GM10248 (cell line): ENCODE results near the gene PLEKHG7.
"Not testable (repeated sequence)": the region's sequence is repeated elsewhere in the genome, so short reads cannot be mapped to it uniquely, and the experiment has no call there.

ENCODE experiments used
- CTCF ChIA-PET: fragments of 300-600 bp; sonication (Branson Sonifier 250); formaldehyde crosslinking; extraction: SDS; loops from one replicate; lab custom pipeline; 2021; ENCODE audit warnings: antibody characterized with exemption; lab: Yijun Ruan, JAX
- POLR2A ChIA-PET: fragments of 350-650 bp; sonication (Branson Sonifier 250); formaldehyde crosslinking; extraction: SDS; loops from one replicate; lab custom pipeline; 2020; ENCODE audit warnings: antibody characterized with exemption; lab: Yijun Ruan, JAX
- DNase-seq: peaks from one replicate; pipeline ENCODE4 v3.0.0; 2012; ENCODE audit errors: extremely low spot score
- CTCF ChIP-seq: IDR thresholded peaks from 2 replicates; pipeline ENCODE4 v1.5.1; 2012; ENCODE audit warnings: mild to moderate bottlenecking, low read depth; ENCODE audit errors: extremely low read depth, missing control alignments, control extremely low read depth

Gene PLEKHG7

GRCh38 chr12:92786045-92786444 is 83.3 kb downstream of the PLEKHG7 start:
- ChIA-PET CTCF (interaction anchor here (0.6 to 5.6 kb wide), 31 partner anchors 11 to 1404 kb away, joined by 3 to 52 read pairs (median 3); no protein-coding TSS in a partner anchor), POLR2A (no interaction called here)

GRCh38 chr12:92794356-92794755 is 91.6 kb downstream of the PLEKHG7 start:
- POLR2A ChIA-PET, DNase-seq: not testable (repeated sequence)
- CTCF ChIA-PET = interaction anchor here (1.2 to 7.1 kb wide), 2 partner anchors 8 to 1308 kb away, joined by 4 to 52 read pairs; no protein-coding TSS in a partner anchor

More at GRCh38 chr12:92786045-92786444, 83.3 kb downstream of the PLEKHG7 start:
- no peak for TF ChIP-seq CTCF
- DNase-seq = no peak

GRCh38 chr12:92794814-92795213 is 92.0 kb downstream of the PLEKHG7 start:
- no peak for DNase-seq
- no peak for TF ChIP-seq CTCF
- ChIA-PET POLR2A (no interaction called here), CTCF (interaction anchor here (1.2 to 7.1 kb wide), 3 partner anchors 9 to 1307 kb away, joined by 3 to 52 read pairs (median 4); no protein-coding TSS in a partner anchor)

- no peak for DNase-seq
- CTCF ChIA-PET = interaction anchor here (1.3 to 7.1 kb wide), 2 partner anchors 11 to 14 kb away, joined by 3 to 52 read pairs; no protein-coding TSS in a partner anchor
- no peak for TF ChIP-seq CTCF
- POLR2A ChIA-PET = no interaction called here
Observed at GRCh38 chr12:92796650-92797049, 93.9 kb downstream of the PLEKHG7 start.

- no peak for DNase-seq
- TF ChIP-seq CTCF = no peak
- POLR2A ChIA-PET = no interaction called here
- CTCF ChIA-PET = interaction anchor here (1.3 kb wide), 1 partner anchor 17 kb away, joined by 4 read pairs; no protein-coding TSS in a partner anchor
Observed at GRCh38 chr12:92802906-92803305, 100.1 kb downstream of the PLEKHG7 start.

GRCh38 chr12:92803903-92804302 is 101.1 kb downstream of the PLEKHG7 start:
- POLR2A ChIA-PET = no interaction called here
- CTCF ChIA-PET = interaction anchor here (0.7 to 1.3 kb wide), 2 partner anchors 18 to 46 kb away, joined by 3 to 4 read pairs; no protein-coding TSS in a partner anchor
- DNase-seq = no peak
- no peak for TF ChIP-seq CTCF

- DNase-seq = peak; percentile 28
- ChIA-PET CTCF (interaction anchor here (1.3 kb wide), 1 partner anchor 14 kb away, joined by 3 read pairs; no protein-coding TSS in a partner anchor), POLR2A (no interaction called here)
- TF ChIP-seq CTCF = no peak
Observed at GRCh38 chr12:92810370-92810769, 107.6 kb downstream of the PLEKHG7 start.
